ENCODE measurements around the gene CCDC12.

DNA sequence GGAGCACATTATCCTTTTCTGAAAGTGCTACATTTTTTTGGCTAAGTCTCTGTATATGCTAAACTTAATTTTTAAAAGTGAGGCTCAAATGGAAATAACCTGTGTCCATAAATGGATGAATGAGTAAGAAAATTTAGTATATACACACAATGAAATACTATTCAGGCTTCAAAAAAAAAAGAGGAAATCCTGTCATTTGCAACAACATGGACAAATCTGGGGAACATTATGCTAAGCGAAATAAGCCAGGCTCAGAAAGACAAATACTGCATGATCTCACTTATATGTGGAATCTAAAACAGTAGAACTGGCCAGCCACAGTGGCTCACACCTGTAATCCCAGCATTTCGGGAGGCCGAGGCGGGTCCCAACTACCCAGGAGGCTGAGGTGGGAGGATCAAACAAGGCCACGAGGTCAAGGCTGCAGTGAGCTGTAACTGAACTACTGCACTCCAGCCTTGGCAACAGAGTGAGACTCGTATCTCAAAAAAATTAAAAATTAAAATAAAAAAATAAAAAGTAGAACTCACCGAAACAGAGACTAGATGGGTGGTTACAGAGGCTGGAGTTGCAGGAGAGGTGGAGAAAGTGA is 25.8 kb downstream of the CCDC12 start:
- TF ChIP-seq, protein P1, sequence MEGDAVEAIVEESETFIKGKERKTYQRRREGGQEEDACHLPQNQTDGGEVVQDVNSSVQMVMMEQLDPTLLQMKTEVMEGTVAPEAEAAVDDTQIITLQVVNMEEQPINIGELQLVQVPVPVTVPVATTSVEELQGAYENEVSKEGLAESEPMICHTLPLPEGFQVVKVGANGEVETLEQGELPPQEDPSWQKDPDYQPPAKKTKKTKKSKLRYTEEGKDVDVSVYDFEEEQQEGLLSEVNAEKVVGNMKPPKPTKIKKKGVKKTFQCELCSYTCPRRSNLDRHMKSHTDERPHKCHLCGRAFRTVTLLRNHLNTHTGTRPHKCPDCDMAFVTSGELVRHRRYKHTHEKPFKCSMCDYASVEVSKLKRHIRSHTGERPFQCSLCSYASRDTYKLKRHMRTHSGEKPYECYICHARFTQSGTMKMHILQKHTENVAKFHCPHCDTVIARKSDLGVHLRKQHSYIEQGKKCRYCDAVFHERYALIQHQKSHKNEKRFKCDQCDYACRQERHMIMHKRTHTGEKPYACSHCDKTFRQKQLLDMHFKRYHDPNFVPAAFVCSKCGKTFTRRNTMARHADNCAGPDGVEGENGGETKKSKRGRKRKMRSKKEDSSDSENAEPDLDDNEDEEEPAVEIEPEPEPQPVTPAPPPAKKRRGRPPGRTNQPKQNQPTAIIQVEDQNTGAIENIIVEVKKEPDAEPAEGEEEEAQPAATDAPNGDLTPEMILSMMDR (conservative IDR thresholded peaks at IDR 0.05): no peak
- no peak for TF ChIP-seq ZFX (IDR thresholded peaks at IDR 0.05)
